Endothelial cell of umbilical vein (primary cell): ENCODE data around the gene CDKN2AIP.

Source experiments
- EZH2 ChIP-seq: IDR thresholded peaks from 2 replicates; pipeline ENCODE4 v1.6.1; 2012; ENCODE audit warnings: borderline replicate concordance, low read depth, mild to moderate bottlenecking, moderate library complexity, low read length, inconsistent platforms; ENCODE audit not compliant: severe bottlenecking
- POLR2AphosphoS5 ChIP-seq: IDR thresholded peaks from 2 replicates; pipeline ENCODE4 v1.6.1; 2012; ENCODE audit warnings: low read depth, mild to moderate bottlenecking, control low read depth, low read length, moderate library complexity; ENCODE audit not compliant: insufficient read depth
- TF ChIP-seq, protein P1 (sequence below): IDR thresholded peaks from 2 replicates; pipeline ENCODE4 v1.6.1; 2011; ENCODE audit not compliant: insufficient read depth, insufficient read length
- TF ChIP-seq, protein P2 (sequence below), 2 donors: IDR thresholded peaks; 1 replicate in 1 of 2; 2 replicates in 1 of 2; pipeline ENCODE4 v1.5.1; 2011; ENCODE audit warnings: low read length in 2 of 2, mild to moderate bottlenecking in 2 of 2, moderate library complexity in 2 of 2, control low read depth in 1 of 2, inconsistent platforms in 1 of 2, low read depth in 1 of 2; ENCODE audit not compliant: insufficient read depth in 1 of 2; ENCODE audit errors: extremely low read depth in 1 of 2

DNA sequence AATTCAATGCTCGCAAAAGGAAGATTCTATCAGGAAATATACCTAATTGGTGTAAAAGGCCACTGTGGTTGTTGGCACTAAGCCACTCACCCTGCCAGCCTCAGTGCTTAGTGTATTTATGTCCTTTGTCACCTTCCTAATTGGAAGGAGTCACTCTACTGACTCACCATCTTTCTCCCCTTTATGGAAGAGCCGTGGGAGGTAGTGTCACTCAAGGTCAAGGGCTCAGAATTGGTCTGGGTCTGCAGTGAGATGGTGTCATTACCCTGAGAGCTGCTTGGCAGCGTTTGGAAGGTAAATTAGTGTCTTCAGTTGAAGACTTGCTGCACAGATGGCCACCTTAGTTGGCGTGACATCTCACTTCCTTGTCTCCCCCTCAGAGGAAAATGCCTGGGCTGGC, 41.7 kb upstream of the CDKN2AIP start:
- TF ChIP-seq, protein P1, sequence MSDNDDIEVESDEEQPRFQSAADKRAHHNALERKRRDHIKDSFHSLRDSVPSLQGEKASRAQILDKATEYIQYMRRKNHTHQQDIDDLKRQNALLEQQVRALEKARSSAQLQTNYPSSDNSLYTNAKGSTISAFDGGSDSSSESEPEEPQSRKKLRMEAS, result no peak
- TF ChIP-seq, protein P2, sequence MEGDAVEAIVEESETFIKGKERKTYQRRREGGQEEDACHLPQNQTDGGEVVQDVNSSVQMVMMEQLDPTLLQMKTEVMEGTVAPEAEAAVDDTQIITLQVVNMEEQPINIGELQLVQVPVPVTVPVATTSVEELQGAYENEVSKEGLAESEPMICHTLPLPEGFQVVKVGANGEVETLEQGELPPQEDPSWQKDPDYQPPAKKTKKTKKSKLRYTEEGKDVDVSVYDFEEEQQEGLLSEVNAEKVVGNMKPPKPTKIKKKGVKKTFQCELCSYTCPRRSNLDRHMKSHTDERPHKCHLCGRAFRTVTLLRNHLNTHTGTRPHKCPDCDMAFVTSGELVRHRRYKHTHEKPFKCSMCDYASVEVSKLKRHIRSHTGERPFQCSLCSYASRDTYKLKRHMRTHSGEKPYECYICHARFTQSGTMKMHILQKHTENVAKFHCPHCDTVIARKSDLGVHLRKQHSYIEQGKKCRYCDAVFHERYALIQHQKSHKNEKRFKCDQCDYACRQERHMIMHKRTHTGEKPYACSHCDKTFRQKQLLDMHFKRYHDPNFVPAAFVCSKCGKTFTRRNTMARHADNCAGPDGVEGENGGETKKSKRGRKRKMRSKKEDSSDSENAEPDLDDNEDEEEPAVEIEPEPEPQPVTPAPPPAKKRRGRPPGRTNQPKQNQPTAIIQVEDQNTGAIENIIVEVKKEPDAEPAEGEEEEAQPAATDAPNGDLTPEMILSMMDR (IDR thresholded peaks at IDR 0.05; ENCODE audit: extremely low read depth in 1 of 2, insufficient read depth in 1 of 2, low read depth in 1 of 2, low read length in 2 of 2), result no peak
- TF ChIP-seq POLR2AphosphoS5 (no peak), EZH2 (no peak)
